DMS153 (cell line): ENCODE measurements around the gene CD74.

Experiments
- DNase-seq: peaks from one replicate; lab custom pipeline; 2025; lab: John Stamatoyannopoulos, UW

Gene CD74

GRCh38 chr5:150409638-150410523 is 2.8 kb downstream of the CD74 start:
- DNase-seq, result peak; percentile 49

DNA sequence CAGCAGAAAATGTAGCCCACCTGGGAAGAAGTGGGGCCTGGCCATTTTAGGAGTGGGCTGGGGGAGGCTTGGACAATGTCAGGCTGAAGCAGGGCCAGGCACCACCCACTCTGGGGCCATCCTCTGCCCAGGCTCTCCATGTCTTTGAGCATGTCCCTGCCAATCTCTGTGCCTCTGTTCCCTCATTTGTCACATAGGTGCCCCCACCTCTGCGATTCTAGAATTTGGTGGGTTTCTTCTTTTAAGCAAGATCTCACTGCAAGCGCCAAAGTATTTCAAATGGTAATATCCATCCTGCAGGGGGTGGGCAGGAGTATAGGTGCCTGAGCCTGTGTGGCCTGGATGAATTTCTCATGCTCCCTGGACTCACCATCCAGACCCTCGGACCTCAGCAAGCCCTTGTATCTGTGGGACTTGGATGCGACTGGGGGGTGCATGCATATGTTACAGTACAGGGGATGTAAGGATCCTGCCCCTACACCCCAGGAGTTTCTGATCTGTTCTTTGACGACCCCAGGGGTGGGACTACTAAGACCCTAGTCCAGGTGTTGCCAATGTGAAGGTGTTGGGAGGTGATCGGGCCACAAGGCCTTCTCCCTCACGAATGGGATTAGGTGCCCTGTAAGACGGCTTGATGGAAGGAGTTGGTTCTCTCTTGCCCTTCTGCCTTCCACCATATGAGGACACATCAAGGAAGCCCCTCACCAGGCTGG is 4.3 kb downstream of the CD74 start:
- DNase-seq, result no peak

DNA sequence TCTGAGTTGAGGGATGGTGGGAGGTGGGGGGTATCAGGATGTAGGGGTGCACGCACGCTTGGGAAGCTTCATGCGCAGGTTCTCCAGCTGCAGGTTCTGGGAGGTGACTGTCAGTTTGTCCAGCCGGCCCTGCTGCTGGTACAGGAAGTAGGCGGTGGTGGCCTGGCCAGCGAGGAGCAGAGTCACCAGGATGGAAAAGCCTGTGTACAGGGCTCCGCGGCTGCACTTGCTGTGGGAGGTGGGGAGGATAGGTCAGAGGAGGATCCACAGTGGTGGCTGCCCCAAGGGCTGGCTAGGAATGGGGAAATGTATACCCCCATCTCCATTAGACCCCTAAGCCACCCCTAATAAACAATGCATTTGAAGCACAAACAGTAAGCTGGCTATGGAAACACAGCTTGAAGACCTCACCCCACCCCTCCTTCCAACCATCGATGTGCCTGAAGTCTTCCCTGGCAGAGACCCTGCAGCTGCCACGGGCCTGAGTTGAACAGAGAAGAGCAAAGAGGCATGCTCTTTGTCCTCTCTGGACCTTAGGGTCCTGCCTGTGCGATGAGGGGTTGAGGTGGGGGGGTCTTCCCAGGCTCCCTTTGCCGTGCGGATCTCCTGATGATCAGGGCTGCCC is 5.5 kb downstream of the CD74 start:
- no peak for DNase-seq

DNA sequence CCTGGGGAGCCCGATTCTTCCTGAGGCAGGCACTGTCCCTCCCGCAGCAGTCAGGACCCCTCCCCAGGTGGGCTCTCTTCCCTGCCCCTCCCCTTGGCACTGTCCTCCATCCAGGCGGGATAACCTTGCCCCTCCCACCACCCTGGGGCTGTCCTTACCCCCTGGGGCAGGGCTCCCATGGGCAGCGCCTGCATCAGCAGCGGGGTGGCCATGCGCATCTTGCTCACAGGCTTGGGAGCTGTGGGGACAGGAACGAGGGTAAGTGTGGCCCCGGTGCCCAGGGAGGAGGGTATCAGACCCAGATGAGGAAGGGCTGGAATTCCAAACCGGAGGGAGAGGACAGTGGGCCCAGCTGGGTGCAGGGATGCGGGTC is 6.0 kb downstream of the CD74 start:
- no peak for DNase-seq

- DNase-seq, result no peak
Measured at GRCh38 chr5:150406103-150406722, 6.5 kb downstream of the CD74 start.

GRCh38 chr5:150404941-150405816 is 7.5 kb downstream of the CD74 start:
- DNase-seq, result no peak

- DNase-seq, result no peak
Measured at GRCh38 chr5:150404535-150404934, 8.2 kb downstream of the CD74 start.

- DNase-seq, result no peak
Measured at GRCh38 chr5:150404121-150404520, 8.6 kb downstream of the CD74 start.

- no peak for DNase-seq
Measured at GRCh38 chr5:150402901-150403342, 9.8 kb downstream of the CD74 start.

DNA sequence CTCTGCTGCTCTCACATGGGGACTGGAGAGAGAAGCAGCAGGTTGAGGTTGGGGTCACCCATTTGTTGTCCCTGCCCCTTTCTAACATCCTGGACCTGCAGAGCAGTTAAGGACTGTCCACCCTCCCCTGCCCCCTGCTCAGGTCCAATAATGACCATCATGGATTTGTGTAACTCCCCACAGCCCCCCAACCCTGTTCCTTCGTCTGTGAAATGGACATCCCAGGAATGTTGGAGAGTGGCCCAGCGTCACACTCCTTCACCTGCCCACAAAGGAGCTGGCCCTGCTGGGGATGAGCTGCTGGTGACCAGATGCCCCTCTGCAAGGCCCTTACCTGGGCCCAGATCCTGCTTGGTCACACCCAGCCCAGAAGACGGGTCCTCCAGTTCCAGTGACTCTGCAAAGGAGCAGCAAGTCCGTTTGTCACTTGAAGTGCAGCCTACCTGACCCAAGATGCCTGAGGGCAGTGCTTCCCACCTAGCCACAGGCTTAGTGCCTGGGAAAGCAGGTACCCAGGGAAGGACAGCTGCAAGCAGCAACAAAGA is 10.4 kb downstream of the CD74 start:
- no peak for DNase-seq

- DNase-seq, result no peak
Measured at GRCh38 chr5:150401376-150402228, 11.1 kb downstream of the CD74 start.

DNA sequence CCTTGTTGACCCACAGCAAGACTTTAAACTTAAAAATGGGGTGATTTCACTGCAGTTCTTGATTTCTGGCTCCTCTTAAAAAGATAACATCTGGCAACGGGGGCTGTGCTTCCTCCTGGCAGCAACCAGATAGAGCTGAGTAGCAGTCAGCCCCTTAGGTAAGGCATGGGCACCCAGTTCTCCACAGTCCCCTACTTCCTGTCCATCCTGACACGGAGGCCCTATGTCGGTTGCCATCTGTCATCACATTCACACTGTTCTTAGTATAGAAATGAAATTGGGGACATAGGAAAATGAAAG is 11.7 kb downstream of the CD74 start:
- no peak for DNase-seq

GRCh38 chr5:150400316-150401075 is 12.2 kb downstream of the CD74 start:
- no peak for DNase-seq

GRCh38 chr5:150399524-150400211 is 13.0 kb downstream of the CD74 start:
- DNase-seq, result no peak

- DNase-seq, result no peak
Measured at GRCh38 chr5:150398722-150399523, 13.8 kb downstream of the CD74 start.

DNA sequence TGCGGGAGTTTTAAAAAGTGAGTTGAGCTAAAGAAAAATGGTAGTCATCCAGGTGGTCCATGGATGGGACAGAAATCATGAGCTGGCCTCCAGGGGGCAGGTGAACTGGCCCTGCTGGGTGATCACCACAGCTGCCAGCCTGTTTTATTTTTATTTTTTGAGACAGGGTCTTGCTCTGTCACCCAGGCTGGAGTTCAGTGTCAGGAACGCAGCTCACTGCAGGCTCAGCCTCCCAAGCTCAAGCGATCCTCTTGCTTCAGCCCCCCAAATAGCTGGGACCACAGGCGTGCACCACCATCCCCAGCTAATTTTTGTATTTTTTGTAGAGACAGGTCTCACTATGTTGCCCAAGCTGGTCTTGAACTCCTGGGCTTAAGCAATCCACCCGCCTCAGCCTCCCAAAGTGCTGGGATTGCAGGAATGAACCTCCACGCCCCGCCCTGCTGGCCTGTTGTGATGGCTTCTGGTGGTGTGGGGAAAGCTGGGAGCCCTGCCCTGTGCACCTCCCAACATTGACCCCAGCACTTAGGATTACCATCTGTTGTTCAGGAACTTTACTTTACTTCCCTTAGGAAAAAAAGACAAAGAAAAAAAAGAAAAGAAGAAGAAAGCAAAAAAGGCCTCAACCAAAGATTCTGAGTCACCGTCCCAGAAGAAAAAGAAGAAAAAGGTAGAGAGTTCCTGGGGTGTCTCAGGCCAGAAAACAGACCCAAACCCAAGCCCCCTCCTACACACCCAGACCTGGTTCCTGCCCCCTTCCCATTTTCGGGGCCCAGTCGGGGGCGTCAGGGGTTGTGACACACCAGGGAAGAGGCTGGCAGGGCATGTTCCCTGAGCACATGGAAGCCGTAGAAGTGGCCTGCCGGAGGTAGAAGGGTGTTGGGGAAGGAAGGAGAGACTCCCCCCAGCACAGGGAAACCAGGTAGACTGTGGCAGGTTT is 14.7 kb downstream of the CD74 start:
- DNase-seq, result no peak
